ENCODE measurements around the gene RPS26.

DNA sequence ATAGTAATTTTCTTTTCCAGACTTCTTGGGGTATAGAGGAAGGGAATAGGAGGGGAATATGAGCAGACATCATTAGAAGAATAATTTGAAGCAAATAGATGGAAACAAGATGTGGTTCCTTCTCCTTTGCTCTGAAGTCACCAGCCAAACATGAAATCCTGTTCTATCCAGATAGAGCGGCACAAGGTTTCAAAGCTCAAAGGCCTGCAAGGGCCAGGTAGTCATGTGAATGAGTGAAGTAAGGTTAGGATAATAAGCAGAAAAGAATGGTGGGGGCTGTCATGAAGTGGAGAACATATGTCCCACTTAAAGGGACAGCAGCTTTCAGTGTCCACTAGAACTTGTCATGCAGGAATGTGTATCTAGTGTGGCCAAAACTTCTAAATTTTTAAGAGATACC lies 23.4 kb upstream of the RPS26 start:
- TF ChIP-seq, protein P1, sequence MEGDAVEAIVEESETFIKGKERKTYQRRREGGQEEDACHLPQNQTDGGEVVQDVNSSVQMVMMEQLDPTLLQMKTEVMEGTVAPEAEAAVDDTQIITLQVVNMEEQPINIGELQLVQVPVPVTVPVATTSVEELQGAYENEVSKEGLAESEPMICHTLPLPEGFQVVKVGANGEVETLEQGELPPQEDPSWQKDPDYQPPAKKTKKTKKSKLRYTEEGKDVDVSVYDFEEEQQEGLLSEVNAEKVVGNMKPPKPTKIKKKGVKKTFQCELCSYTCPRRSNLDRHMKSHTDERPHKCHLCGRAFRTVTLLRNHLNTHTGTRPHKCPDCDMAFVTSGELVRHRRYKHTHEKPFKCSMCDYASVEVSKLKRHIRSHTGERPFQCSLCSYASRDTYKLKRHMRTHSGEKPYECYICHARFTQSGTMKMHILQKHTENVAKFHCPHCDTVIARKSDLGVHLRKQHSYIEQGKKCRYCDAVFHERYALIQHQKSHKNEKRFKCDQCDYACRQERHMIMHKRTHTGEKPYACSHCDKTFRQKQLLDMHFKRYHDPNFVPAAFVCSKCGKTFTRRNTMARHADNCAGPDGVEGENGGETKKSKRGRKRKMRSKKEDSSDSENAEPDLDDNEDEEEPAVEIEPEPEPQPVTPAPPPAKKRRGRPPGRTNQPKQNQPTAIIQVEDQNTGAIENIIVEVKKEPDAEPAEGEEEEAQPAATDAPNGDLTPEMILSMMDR (IDR thresholded peaks at IDR 0.05; ENCODE audit: poor library complexity, severe bottlenecking): no peak
- TF ChIP-seq, protein P2, sequence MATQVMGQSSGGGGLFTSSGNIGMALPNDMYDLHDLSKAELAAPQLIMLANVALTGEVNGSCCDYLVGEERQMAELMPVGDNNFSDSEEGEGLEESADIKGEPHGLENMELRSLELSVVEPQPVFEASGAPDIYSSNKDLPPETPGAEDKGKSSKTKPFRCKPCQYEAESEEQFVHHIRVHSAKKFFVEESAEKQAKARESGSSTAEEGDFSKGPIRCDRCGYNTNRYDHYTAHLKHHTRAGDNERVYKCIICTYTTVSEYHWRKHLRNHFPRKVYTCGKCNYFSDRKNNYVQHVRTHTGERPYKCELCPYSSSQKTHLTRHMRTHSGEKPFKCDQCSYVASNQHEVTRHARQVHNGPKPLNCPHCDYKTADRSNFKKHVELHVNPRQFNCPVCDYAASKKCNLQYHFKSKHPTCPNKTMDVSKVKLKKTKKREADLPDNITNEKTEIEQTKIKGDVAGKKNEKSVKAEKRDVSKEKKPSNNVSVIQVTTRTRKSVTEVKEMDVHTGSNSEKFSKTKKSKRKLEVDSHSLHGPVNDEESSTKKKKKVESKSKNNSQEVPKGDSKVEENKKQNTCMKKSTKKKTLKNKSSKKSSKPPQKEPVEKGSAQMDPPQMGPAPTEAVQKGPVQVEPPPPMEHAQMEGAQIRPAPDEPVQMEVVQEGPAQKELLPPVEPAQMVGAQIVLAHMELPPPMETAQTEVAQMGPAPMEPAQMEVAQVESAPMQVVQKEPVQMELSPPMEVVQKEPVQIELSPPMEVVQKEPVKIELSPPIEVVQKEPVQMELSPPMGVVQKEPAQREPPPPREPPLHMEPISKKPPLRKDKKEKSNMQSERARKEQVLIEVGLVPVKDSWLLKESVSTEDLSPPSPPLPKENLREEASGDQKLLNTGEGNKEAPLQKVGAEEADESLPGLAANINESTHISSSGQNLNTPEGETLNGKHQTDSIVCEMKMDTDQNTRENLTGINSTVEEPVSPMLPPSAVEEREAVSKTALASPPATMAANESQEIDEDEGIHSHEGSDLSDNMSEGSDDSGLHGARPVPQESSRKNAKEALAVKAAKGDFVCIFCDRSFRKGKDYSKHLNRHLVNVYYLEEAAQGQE (IDR thresholded peaks at IDR 0.05; ENCODE audit: borderline replicate concordance): no peak
- no peak for TF ChIP-seq EZH2 (IDR thresholded peaks at IDR 0.05; ENCODE audit: borderline replicate concordance, insufficient read depth, low read length, poor library complexity, severe bottlenecking)
- no peak for TF ChIP-seq RAD21 (conservative IDR thresholded peaks at IDR 0.05)
- no peak for TF ChIP-seq EP300 (conservative IDR thresholded peaks at IDR 0.05; ENCODE audit: poor library complexity, severe bottlenecking)

Data from neural cell (in vitro differentiated cells).